NB4 (cell line): ENCODE data around the gene WLS.

Experiments used
- DNase-seq: peaks from one replicate; pipeline ENCODE4 v3.0.0; 2010; ENCODE audit warnings: low read depth
- H3K4me3 ChIP-seq: one replicate; pipeline ENCODE4 v1.5.1; 2011; ENCODE audit warnings: mild to moderate bottlenecking, low read depth, low read length, moderate library complexity
- MYC ChIP-seq: IDR thresholded peaks from 2 replicates; pipeline ENCODE4 v1.6.1; 2011; ENCODE audit warnings: low read depth, low read length
- POLR2A ChIP-seq: IDR thresholded peaks from 2 replicates; pipeline ENCODE4 v1.6.1; 2011; ENCODE audit warnings: mild to moderate bottlenecking; ENCODE audit not compliant: insufficient read length; ENCODE audit errors: extremely low read depth
- TF ChIP-seq, protein P1 (sequence below): IDR thresholded peaks from one replicate; pipeline ENCODE4 v1.5.1; 2012; ENCODE audit warnings: low read depth, low read length
- TF ChIP-seq, protein P2 (sequence below): IDR thresholded peaks from 2 replicates; pipeline ENCODE4 v1.6.1; 2011; ENCODE audit warnings: low read depth, low read length

Gene WLS

DNA sequence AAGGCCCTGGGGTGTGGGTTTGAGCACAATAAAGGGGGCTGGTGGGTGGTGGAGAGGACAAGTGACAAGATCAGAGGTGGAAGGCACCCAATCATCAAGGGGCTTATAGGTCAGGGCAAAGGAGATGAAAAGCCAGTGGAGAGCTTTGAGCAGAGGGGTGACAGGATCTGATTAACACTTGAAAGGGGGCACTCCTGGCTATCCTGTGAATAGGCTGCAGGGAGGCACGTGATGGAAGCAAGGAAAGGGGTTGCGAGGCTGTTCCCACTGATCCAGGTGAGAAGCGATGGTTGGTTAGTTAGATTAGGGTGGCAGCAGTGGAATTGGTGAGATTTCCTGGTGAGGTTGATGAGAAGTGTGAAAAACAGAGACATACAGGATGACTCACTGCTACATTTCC lies 80.6 kb downstream of the WLS start:
- H3K4me3 ChIP-seq: no peak overlapping the region
- no peak for DNase-seq
- TF ChIP-seq, protein P1, sequence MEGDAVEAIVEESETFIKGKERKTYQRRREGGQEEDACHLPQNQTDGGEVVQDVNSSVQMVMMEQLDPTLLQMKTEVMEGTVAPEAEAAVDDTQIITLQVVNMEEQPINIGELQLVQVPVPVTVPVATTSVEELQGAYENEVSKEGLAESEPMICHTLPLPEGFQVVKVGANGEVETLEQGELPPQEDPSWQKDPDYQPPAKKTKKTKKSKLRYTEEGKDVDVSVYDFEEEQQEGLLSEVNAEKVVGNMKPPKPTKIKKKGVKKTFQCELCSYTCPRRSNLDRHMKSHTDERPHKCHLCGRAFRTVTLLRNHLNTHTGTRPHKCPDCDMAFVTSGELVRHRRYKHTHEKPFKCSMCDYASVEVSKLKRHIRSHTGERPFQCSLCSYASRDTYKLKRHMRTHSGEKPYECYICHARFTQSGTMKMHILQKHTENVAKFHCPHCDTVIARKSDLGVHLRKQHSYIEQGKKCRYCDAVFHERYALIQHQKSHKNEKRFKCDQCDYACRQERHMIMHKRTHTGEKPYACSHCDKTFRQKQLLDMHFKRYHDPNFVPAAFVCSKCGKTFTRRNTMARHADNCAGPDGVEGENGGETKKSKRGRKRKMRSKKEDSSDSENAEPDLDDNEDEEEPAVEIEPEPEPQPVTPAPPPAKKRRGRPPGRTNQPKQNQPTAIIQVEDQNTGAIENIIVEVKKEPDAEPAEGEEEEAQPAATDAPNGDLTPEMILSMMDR: no peak
- TF ChIP-seq POLR2A (no peak), MYC (no peak)
- TF ChIP-seq, protein P2, sequence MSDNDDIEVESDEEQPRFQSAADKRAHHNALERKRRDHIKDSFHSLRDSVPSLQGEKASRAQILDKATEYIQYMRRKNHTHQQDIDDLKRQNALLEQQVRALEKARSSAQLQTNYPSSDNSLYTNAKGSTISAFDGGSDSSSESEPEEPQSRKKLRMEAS: no peak

DNA sequence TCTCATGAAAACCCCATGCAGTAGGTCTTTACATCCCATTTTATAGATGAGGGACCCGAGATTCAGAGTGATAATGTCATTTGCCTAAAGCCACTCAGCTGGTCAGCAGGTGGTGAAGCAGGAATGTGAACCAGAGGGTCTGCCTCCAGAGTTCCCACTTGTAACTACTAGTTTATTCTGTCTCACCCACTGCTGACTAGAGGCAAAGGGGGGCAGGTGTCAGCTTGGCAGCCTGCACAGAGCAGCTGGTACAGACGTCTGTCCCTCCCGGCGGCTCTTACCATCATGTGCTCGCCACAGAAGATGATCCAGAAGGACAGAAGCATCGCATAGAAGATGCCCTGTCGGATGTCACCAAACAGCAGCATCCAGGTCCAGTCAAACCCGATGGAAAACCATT lies 82.4 kb downstream of the WLS start:
- H3K4me3 ChIP-seq: no peak overlapping the region
- DNase-seq: no peak
- TF ChIP-seq POLR2A: no peak
- TF ChIP-seq, protein P1: no peak
- TF ChIP-seq, protein P2: no peak
- no peak for TF ChIP-seq MYC

DNA sequence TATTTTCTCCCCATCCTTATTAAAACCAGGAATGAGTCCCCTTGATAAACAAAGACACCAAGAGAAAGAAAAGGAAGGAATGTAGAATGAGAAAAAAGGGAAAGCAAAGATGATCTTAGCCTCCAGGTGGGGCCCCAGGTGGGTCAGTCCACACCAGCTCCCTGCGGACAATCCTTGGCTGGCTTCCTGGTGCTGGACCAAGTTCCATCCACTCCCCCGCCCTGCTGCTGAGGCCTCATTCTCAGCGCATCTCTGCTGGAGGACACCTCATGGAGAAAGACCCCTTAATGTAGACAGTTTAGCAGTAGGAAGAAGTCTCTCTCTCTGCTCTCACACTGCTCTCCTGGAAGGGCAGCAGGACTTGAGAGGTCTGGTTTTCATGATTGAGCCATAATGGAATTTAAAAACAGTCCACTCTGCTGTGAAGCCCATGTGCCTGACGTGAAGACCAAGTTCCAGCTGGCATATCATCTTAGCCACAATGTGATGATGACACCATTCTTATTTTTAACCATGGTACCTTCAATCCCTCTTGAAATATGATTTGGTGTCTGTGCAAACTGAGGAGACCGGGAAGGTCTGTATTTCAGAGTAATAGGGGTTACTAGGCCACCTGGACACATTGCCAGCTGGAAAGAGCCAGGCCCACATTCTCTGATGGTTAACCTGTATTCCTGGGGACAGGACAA lies 83.1 kb downstream of the WLS start:
- TF ChIP-seq, protein P1: no peak
- TF ChIP-seq, protein P2: no peak
- TF ChIP-seq MYC (no peak), POLR2A (no peak)
- DNase-seq: no peak
- no peak overlapping the region for H3K4me3 ChIP-seq

DNA sequence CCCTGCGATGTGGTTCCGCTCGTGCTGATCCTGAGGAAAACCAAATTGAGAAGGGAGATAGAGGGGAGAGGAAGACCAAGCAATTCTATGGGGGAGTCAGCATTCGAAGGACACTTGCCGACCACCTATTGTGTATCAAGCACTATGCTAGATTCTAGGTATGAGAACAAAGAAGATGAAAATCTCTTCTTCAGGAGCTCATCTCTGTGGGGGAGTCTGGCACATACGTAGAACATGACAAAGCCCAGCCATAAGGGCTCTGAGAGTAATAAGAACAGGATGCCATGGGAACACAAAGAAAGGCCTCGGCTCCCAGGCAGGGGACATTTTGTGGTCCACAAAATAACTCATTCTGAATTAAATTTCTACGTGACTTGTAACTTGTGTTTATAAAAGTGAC lies 83.7 kb downstream of the WLS start:
- no peak for DNase-seq
- no peak overlapping the region for H3K4me3 ChIP-seq
- TF ChIP-seq MYC: no peak
- no peak for TF ChIP-seq POLR2A
- TF ChIP-seq, protein P1: no peak
- TF ChIP-seq, protein P2: no peak

DNA sequence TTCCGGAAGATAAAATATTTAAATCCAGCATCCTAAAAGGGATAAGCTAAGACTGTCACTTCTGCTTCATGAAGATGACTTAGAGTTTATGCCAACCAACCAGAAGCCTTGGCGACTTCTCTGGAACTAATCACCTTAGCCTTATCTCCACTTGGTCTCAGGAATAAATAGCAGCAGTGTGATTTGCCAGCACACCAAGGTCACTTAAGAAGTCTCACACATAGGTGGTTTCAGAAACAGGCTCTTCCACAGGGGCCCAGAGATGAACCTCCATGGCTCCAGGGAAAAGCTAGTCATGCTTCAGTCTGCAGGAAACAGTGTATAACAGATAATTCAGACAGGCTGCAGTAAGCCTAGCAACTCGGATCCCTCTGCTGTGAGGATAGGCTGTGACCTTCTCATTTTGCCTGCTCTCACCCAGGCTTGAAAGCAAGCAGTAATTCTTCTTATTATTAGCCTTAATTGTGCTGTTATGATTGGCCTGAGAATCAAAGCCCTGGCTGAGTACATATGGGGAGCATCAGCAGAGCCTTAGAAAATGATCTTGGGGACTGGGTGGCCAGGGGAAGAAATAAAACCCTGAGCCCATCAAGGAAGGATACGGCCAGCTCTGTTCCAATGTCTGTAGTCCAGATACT lies 84.7 kb downstream of the WLS start:
- no peak for DNase-seq

More for the DNA sequence above, 84.7 kb downstream of the WLS start:
- TF ChIP-seq, protein P1: no peak
- no peak overlapping the region for H3K4me3 ChIP-seq
